Medulla oblongata (tissue), 1 donor: Measurements from ENCODE around the gene CAMTA1.
"Not testable (repeated sequence)": the region's sequence is repeated elsewhere in the genome, so short reads cannot be mapped to it uniquely, and the experiment has no call there.

Experiments
- DNase-seq: peaks from one replicate; pipeline ENCODE4 v3.0.0-alpha.2; 2015; ENCODE audit errors: extremely low spot score

CAMTA1 gene

DNA sequence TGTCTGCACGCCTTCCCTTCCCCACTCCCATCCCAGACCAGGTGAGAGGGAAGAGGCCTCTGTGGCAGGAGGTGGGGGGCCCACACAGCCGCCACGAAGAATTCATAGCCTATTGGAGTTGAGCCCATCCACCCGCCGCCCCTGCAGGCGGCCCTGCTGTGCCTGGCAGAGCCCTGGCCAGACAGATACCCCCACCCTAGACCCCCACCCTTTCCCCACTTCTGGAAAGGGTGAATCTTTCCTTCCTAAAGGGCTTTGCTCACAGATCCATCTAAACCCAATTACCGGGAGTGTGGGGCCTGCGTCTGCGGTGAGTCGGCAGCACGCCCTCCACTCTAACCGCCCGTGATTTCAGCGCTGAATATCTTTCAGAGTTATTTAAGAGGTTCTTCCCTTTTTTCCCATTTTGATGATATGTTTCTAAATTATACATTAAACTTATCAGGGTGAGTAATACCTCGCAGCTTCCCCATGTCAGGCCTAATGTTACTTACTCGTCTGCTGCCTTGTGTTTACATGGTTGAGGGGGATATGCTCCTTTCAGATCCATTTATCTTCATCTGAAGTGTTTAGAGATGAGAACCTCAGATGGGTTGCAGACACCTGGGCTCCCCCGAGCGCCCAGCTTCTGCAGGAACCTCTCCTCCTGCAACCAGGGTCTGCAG lies 802.0 kb downstream of the CAMTA1 start:
- no peak for DNase-seq

DNA sequence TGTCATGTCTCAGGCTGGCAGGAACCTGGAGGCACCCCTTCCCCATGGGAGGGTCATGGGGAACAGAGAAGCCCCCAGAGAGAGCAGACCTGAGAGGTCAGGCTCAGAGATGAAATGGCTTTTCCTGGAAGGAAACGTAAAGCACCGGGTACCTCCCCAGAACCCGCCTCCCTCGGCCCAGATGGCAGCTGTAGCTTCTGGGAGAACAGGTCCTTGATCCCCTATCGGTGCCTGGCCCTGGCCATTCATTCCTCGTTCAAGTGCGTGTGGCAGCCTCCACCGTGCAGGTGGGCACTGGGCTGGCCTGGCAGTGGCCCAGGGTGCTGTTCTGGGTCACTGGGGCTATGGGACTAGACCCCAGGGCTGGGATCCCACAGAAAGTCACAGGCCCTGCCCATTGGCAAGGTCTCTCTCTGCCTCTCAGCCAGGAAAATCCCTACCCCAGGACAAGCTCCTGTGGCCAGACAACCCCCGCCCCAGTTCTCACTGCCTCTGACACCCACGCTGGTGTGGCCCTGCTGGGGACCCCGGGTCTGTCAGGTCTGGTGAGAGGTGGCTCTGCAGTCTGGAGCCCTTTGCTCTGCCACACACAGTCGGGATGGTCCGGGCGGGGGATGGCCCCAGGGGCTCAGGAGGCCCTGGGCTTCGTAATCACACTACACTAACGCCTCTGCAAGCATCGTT lies 802.7 kb downstream of the CAMTA1 start:
- DNase-seq: no peak

DNA sequence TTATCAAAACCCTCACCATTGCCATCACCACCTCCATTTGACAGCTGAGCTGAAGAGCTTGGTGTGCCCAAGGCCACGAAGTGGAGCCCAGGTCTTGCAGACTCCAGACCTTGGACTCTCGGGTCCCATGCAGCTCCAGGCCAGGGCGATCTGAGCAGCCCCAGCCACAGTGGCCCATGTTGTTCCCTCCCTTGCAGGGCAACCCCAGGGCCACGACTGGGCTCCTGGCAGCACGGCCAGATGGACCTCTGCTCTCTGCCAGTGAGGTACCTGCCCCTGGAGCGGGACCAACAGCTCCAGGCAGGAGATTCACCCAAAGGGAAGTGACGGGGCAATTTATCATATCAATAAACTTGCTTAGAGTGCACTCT lies 803.2 kb downstream of the CAMTA1 start:
- no peak for DNase-seq

DNA sequence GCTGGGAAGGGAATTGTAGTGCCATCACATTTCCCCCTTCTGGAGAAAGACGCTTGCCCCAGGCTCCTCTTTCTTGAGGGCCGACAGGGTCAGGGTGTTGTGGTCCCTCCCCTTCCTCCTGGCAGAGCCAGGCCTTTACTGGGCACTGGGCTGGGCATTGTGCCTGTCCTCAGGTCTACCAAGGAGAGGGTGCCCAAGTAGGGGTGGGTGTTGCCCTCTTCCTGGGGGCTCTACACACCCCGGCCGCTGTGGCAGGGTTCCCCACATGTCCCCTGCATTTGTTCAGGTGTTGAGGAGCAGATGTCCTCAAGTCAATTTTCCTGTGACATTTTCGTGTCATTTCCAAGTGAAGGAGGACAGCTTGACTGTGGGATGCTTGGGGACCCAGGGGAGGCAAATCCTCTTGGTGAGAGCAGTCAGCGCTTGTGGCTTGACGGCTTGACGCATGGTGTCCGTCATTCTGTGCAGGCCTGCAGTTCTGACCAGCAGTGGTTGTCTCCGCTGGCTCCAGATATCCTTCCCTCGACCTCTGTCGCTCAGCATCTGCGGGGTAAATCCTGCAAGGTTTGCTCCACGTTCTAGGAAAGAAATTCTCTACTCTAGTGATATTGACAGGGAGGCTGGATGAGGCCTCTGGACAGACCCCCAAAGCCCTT lies 804.0 kb downstream of the CAMTA1 start:
- DNase-seq: no peak

DNA sequence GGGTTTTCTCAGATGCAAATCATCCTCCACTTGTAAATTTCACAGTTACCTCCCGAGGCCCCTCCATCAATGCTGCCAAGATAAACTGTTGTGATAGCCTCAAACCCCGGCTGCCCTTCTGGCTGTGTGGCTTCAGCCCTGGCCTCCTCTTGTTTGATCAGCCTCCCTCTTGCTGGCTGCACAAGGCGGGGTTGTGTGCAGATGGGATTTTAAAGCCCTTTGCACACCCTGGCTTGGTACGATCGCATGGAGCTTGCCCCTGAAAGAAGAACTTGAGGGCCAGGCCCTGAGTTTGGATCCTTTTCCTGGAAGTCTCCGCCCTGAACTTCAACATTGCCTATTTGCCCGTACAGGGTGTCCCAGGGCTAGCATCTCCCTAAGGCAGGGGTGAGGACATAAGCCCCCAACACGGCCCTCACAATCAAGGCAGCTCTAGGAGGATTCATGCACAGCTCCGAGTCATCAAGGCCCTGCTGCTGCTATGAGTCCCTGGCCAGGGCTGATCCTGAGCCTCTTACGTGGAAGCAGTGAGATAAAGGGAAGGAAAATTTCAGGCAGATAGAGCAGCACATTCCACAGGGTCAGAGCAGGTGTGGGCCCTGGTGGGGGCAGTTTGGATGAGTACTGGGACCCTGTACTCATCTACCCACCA lies 804.6 kb downstream of the CAMTA1 start:
- no peak for DNase-seq

DNA sequence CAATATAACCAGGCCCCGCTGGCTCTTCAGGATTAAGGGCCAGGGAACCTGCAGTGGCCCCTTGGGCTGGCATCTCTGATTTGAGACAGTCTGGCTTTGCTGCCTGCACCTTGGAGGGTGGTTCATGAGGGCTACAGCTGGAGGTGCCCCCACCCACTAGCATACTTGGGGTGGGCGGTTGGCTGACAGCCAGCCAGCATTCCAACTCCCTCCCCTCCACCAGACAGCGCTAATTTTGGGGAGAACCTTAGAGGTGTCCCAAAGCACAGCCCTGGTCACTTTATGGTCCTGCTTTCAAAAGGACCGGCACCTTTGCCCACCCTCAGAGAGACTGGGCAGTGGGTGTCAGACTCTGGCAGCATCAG lies 805.2 kb downstream of the CAMTA1 start:
- no peak for DNase-seq

DNA sequence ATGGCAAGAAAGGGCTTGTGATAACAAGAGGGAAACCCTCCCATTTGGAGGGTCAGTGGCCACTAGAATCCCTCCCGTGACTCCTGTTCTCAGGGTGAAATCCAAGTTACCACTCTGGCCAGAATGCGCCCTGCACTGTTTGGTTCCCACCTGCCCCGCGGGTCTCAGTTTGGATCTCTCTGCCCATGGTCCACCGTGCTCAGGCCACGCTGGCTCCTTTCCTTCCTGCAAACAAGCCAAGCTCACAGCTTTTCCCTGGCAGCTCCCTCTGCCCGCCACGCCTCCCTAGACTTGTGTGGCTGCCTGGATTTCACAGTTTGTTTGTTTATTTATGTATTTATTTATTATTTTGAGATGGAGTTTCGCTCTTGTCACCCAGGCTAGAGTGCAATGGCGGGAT lies 806.3 kb downstream of the CAMTA1 start:
- DNase-seq: peak; percentile 22

DNA sequence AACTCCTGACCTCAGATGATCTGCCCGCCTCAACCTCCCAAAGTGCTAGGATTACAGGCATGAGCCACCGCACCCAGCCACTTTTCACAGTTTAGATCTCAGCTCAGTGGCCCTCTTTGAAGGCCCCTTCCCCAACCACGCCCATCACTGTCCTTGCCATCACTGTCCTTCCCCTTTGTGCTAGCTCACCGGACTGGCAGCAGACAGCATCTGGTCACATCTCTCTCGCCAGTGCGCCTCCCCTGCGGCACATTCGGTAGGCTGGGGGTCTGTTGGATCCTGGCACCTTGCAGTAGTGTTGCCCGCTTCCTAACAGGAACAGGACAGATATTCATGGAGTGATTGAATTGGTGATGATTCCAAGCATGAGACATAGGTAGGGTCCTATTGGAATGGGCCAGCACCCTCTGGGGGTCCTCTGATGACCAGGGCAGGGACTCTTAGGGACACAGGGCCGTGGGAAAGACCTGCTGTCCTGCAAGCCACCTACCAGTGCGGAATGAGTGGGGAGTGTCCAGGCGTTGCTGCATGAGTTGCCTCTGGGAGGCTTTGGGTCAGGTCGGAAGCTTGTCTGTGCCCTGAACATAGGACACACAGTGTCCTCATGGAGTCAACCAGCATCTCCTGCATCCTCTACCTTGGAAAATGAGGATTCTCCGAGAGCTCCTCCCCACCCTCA lies 807.0 kb downstream of the CAMTA1 start:
- no peak for DNase-seq

DNA sequence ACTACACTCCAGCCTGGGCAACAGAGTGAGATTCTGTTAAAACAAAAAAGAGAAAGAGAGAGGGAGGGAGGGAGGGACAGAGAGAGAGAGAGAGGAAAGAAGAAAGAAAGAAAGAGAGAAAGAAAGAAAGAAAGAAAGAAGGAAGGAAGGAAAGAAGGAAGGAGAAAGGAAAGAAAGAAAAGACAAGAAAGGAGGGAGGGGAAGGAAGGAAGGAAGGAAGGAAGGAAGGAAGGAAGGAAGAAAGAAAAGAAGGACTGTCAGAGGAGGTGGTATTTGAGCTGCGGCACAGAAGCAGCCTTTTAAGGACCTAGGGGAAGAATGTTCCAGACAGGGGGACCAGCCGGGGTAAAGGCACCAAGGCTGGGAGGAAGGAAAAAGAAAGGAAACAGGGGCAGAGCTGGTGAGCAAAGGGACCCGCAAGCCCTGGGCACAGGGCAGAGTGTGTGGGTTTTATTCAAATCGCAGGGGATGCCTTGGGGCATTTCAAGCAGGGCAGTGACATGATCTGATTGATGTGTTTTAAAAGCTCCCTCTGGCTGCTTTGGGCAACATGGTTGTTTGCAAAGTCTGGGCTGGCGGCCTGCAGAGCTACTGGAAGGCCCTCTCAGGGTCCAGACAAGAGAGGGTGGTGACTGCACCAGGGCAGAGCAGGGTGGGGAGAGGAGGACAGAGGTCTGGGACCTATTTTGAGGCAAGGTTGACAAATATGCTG lies 808.9 kb downstream of the CAMTA1 start:
- DNase-seq: peak; percentile 5

DNA sequence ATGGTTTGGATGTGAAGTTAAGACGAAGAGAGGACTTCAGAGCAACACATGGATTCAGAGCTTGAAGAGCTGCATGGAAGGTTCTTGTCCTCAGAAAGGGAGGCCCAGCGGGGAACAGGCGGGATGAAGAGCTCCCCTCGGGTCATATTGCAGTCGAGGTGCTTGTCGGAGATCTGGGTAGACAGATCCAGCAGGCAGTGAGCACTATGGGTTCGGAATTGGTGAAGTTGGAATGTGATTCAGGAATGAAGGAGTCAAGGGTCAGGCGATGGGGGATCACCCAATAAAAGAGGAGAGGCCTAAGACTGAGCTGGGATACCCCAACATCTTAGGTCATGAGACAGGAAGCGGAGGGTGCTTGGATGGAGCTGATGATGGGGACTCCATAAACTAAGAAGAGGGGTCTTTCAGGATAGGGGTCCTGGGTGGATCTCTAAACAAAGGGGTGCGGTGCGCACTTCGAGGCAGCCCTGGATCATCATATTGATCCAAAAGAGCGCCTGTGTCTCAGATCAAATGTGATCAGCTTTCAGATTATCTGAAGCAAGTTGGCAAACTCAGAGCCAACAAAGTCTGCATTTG lies 809.6 kb downstream of the CAMTA1 start:
- DNase-seq: no peak

DNA sequence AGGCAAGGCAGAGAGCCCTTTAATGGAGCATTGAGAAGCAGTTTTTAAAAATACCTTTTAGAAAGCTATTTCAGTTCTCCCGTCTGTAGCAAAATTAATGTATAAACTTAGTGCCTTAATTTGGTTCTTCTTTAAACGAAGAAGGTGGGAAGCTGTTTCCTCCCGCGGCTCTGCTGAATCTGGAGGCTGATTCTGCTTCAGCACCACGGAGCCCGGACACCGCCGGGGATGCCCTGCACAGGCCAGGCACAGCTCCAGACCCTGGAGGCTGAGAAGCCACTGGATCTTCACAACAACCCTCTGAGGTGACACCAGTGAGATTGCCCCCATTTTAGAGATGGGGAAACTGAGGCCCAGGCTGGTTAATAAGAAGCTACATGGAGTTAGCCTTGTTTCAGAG lies 810.1 kb downstream of the CAMTA1 start:
- DNase-seq: no peak

DNA sequence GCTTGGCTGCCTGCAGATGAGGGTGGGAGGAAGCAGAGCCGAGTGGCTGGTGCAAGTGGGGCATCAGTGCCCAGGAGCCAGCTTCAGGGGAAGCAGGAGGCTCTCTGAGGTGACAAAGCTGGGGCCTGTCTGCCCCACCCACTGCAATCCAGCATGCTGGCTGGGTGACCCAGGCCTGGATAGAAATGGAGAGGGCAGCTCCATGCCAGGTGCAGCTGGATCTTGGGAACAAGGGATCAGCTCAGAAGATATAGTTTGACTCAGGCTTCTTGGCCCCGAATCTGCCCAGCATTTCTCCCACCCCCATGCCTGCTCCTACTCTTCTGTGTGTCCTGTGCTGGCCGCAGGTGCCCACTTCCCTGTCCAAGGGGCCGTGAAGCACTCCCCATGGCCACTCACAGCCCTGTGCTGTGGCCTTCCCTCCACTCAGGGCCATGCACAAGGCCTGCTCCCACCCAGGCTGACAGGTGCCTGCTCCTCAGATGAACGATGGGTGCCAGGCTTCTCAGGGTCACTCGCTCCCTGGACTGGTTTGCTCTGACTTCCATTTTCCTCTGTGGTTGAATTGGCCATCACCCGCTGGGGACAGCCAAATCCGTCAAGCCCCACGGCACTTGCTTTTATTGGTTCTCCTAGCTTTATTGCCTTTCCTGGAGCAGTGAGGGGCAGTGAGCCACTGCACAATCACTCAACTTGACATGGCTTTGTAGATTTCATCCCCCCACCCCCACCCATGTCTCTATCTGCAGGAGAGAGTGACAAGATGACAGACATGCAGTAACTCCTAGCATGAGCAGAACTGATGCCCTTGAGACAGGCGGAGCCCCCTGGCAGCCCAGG lies 811.1 kb downstream of the CAMTA1 start:
- no peak for DNase-seq

DNA sequence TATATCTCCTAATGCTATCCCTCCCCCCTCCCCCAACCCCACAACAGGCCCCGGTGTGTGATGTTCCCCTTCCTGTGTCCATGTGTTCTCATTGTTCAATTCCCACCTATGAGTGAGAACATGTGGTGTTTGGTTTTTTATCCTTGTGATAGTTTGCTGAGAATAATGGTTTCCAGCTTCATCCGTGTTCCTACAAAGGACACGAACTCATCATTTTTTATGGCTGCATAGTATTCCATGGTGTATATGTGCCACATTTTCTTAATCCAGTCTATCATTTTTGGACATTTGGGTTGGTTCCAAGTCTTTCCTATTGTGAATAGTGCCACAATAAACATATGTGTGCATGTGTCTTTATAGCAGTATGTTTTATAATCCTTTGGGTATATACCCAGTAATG lies 812.8 kb downstream of the CAMTA1 start:
- not testable (repeated sequence) for DNase-seq

DNA sequence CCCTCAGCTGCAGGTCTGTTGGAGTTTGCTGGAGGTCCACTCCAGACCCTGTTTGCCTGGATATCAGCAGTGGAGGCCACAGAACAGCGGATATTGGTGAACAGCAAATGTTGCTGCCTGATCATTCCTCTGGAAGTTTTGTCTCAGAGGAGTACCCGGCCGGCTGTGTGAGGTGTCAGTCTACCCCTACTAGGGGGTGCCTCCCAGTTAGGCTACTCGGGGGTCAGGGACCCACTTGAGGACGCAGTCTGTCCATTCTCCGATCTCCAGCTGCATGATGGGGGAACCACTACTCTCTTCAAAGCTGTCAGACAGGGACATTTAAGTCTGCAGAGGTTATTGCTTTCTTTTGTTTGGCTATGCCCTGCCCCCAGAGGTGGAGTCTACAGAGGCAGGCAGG lies 819.7 kb downstream of the CAMTA1 start:
- not testable (repeated sequence) for DNase-seq

DNA sequence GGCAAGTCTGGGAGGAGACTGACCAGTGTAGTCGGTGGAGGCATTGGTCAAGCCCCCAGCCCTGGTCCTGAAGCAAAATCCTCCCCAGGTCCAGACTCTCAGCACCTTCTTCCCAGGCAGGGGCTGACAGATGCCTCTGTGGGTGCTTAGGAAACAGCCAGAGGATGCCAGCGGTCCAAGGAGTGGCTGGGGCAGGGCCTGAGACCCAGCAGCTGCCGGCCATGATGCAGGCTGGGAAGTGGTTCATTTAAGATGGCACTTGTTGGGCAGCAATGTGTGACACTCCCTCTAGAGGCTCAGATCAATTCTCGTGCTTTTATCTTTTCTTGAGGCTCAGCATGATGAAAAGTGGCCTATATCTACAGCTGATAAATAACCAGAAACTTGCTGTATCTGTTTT lies 820.8 kb downstream of the CAMTA1 start:
- DNase-seq: no peak

DNA sequence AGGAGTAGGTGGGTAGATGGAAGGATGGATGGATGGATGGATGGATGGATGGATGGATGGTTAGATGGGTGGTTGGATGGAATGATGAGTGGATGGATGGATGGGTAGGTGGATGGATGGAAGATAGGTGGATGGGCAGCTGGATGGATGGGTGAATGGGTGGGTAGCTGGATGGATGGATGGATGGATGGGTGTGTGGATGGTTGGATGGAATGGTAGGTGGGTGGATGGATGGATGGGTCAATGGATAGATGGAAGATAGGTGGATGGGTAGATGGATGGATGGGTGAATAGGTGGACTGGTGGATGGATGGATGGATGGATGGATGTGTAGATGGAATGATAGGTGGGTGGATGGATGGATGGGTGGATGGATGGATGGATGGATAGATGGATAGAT lies 821.8 kb downstream of the CAMTA1 start:
- no peak for DNase-seq

DNA sequence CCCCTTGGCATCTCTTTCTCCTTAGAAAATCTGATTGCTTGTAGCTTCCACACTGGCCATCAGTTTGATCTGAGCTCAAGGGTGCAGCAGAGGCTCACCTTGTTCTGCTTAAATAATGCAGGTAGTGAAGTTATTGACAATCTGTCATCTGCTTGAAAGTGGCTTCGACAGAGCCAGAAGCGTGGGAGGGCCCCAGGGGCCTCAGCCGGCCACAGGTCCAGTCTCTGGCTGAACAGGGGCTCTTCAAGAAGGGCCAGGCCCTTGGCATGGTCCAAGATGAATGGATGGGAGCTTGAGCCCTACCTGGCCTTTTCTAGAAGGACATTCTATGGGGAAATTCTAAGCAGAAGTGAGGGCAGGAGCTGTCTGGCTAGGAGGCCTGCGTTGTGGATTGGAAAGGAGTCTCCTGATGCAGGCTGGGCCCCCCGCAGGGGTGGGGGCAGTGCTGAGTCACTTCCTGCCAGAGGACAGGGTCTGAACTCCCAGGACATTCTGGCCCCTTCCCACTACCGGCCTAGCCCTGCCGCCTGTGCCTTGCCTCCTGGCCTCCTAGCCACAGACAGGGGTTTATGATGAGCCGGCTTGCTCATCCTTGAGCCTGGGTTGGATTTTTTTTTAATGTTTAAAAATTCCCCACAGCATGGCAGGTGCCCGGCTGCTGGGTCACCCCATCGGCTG lies 823.5 kb downstream of the CAMTA1 start:
- DNase-seq: no peak

DNA sequence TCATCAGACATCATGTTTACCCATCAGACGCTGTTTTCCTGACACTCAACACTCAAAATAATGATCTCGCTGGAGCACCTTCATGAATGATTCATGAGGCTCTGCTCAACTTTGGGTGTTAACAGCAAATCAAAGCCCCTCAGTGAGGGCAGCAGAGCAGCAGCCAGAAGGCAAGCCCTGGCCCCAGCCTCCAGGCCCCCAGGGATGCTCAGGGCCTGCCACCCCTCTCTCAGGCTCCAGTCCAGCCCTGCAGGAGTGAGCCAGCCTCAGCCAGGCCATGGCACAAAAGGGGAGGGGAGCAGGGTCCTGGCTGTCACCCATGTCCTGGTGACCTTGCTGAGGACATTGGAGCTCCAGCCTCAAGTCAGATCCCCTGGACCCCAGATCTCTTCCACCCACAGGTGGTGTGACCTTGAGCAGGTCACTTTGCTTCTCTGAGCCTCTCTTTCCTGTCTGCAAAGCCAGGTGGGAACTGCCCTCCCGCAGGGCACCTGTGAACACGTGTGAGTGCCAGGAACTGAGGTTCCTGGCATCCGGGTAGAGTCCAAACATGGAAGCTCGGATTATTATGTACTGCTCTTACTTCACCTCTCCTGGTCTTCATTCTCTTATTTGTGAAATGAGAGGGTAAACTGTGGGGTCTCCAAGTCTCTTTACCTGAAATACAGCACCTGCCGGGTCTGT lies 824.2 kb downstream of the CAMTA1 start:
- DNase-seq: no peak

DNA sequence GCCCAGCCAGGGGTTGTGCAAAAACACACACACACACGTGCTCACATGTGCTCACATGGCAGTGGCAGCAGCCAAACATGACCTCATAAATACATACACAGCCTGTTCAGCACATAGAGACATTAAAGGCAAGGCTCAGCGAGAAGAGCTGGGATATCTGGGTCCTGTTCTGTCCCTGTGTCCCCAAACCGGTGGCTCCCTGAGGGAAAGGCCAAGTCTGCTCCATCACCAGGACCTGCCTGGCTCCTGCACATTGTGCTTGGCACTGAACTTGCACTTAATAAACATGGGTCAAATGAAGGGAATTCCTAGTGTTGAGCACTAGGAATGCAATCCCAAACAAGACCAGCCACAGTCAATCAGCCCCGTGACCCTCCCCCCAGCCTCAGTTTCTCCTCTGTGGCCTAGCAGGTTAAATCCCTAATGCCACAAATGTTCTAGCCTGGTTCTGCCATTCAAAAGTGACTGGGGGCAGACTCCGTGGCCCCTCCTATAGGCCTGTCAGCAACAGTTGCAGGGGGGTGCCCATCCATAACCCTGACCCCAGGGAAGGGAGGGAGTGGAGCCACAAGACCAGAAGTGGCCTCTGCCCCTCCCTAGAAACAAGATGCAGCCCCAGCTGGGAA lies 825.0 kb downstream of the CAMTA1 start:
- DNase-seq: no peak
